Esophagus muscularis mucosa (tissue), 4 donors: ENCODE results near the gene C6orf118. TPM values are rescaled to one million over a fixed set of nuclear protein-coding genes. Genes with fewer than 3 reads are reported as not detected.

Source experiments
- DNase-seq: peaks from one replicate; pipeline ENCODE4 v3.0.0-alpha.2; 2017; ENCODE audit errors: extremely low spot score
- H3K27ac ChIP-seq, 4 donors: fragments of 200-600 bp; sonication (generic); replicated peaks in 1 of 4; 1 replicate in 3 of 4; 2 replicates in 1 of 4; pipeline ENCODE4 v1.5.1; 2016 to 2019; ENCODE audit warnings: mild to moderate bottlenecking in 1 of 4
- H3K27me3 ChIP-seq, 4 donors: fragments of 200-600 bp; sonication (generic); one replicate each; pipeline versions ENCODE4 v1.5.1 to v1.6.0; 2016 to 2019
- H3K36me3 ChIP-seq, 4 donors: fragments of 200-600 bp; sonication (generic); one replicate each; pipeline ENCODE4 v1.5.1; 2016 to 2019
- H3K4me1 ChIP-seq, 4 donors: fragments of 200-600 bp; sonication (generic); one replicate each; pipeline ENCODE4 v1.5.1; 2016 to 2019
- H3K4me3 ChIP-seq, 4 donors: fragments of 200-600 bp; sonication (generic); 1 replicate in 2 of 4; 2 replicates in 2 of 4; pipeline ENCODE4 v1.5.1; 2016 to 2019; ENCODE audit warnings: mild to moderate bottlenecking in 4 of 4, moderate library complexity in 1 of 4
- H3K9me3 ChIP-seq, 4 donors: fragments of 200-600 bp; sonication (generic); 1 replicate in 3 of 4; 2 replicates in 1 of 4; pipeline ENCODE4 v1.5.1; 2016 to 2019
- EP300 ChIP-seq: sonication (generic); formaldehyde crosslinking; IDR thresholded peaks from one replicate; pipeline ENCODE4 v1.6.1; 2017; ENCODE audit warnings: antibody characterized with exemption
- POLR2A ChIP-seq: fragments of 450-650 bp; IDR thresholded peaks from one replicate; pipeline ENCODE4 v1.6.1; 2017; ENCODE audit warnings: antibody characterized with exemption, moderate library complexity, mild to moderate bottlenecking, low read depth
- POLR2AphosphoS5 ChIP-seq, 2 donors: sonication (generic); formaldehyde crosslinking; IDR thresholded peaks; one replicate each; pipeline ENCODE4 v1.6.1; 2017; ENCODE audit warnings: antibody characterized with exemption in 2 of 2
- WGBS: methylation state at CpG from one replicate; pipeline ENCODE4 v1.1.5; 2018; 5-methylcytosine and 5-hydroxymethylcytosine counted together
- intact Hi-C: fragments of 100-400 bp; cut with DNase I; formaldehyde crosslinking; loops from one replicate; pipeline ENCODE4 v1.15.1; 2023
- total RNA-seq, 4 donors: library from RNA; depleted of rRNA; stranded (reverse); fragments of >200 nt; gene quantifications; one replicate each; pipeline versions ENCODE4 v1.1.0 to v1.2.1, GENCODE V29; 2016
- TF ChIP-seq, protein P1 (sequence below), 3 experiments: fragments of 200-600 bp in 2 of 3; fragments of 450-650 bp in 1 of 3; sonication (generic) in 2 of 3; IDR thresholded peaks; one replicate each; pipeline ENCODE4 v1.5.1; 2017 to 2019; ENCODE audit warnings: antibody characterized with exemption in 3 of 3, mild to moderate bottlenecking in 2 of 3, moderate library complexity in 1 of 3

The C6orf118 gene
- total RNA-seq, 4 donors from 2014 or later, result 0.42 TPM; not detected in 3

DNA sequence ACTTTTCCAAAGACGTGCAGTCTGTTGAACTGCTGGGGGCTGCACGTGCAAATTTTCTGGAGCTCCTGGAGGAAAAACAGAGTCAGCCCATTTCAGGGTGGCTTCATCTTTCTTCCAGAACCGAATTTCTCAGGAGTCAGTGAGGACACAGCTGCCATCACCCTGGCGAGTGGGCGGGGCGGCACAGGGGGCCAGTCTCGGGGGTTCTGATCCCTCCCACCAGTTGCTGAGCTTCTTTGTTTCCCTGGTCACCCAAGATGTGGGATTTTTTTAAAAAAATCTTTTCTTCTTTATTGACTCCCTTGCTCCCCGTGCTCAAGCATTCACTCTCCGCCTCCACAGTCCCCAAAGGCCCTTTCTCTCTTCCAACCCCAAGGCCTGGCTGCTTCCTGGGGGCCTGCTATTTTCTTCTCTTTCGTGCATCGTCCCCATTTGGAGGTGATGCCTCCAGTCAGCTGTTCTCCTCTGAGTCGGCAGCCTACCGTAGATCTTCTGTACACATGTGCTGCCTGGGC, 8.9 kb downstream of the C6orf118 start:
- intact Hi-C loops, result no loop called here
- H3K27ac ChIP-seq, result no peak overlapping the region
- H3K9me3 ChIP-seq, result no peaks in the 10 kb centered on the region
- H3K4me1 ChIP-seq, result no peaks in the 10 kb centered on the region
- no peaks in the 10 kb centered on the region for H3K27me3 ChIP-seq
- no peaks in the 10 kb centered on the region for H3K36me3 ChIP-seq
- DNase-seq, result no peak
- H3K4me3 ChIP-seq, result no peak overlapping the region
- 80% methylated on average over 13 of the region's 13 CpGs for WGBS
- TF ChIP-seq POLR2AphosphoS5 (IDR thresholded peaks at IDR 0.05) (no peak), EP300 (no peak), POLR2A (no peak)

DNA sequence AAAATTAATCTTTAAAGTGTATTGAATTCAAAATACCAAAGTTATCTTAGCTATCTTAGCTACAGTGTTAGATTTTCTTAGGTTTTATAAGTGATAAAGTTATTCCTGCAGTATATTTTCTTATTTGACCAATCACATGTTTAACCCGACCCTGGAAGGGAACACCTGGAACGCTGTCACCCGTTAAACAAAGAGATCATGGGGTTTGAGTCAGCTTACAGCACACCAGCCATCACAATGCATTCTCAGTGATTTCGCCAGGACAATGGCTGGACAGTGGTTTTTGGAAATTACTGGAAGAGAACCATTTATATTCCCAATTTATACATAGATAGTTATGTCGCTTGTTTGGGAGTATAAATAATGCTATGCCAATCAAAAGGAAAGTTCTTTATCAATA, 10.5 kb downstream of the C6orf118 start:
- H3K27me3 ChIP-seq, result no peaks in the 10 kb centered on the region
- no peak overlapping the region for H3K4me3 ChIP-seq
- TF ChIP-seq POLR2A (no peak), POLR2AphosphoS5 (IDR thresholded peaks at IDR 0.05) (no peak), EP300 (no peak)
- TF ChIP-seq, protein P1, sequence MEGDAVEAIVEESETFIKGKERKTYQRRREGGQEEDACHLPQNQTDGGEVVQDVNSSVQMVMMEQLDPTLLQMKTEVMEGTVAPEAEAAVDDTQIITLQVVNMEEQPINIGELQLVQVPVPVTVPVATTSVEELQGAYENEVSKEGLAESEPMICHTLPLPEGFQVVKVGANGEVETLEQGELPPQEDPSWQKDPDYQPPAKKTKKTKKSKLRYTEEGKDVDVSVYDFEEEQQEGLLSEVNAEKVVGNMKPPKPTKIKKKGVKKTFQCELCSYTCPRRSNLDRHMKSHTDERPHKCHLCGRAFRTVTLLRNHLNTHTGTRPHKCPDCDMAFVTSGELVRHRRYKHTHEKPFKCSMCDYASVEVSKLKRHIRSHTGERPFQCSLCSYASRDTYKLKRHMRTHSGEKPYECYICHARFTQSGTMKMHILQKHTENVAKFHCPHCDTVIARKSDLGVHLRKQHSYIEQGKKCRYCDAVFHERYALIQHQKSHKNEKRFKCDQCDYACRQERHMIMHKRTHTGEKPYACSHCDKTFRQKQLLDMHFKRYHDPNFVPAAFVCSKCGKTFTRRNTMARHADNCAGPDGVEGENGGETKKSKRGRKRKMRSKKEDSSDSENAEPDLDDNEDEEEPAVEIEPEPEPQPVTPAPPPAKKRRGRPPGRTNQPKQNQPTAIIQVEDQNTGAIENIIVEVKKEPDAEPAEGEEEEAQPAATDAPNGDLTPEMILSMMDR (IDR thresholded peaks at IDR 0.05), result no peak
- intact Hi-C loops, result no loop called here
- no peak overlapping the region for H3K27ac ChIP-seq
- no peaks in the 10 kb centered on the region for H3K9me3 ChIP-seq
- H3K4me1 ChIP-seq, result no peaks in the 10 kb centered on the region
- no peaks in the 10 kb centered on the region for H3K36me3 ChIP-seq
- 82% methylated on average over 5 of the region's 5 CpGs for WGBS
- DNase-seq, result no peak

DNA sequence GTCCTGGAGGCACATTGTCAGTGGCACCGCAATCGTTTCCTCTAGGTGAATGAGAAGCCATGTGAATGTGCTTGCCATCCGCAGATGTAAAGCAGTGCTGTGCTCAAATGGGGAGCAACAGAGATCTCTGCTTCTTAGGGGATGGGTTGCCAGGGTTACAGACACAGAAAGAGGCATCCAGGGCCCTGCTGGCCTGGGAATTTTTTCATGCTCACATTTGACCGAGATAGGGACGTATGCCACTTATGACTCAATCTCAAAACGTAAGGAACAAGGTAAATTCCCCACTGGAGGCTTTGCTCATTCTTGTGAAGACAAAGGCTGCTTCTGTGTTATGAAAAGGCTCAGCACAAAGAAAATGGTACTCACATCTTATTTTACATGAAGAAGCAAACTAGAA, 11.0 kb downstream of the C6orf118 start:
- Histone ChIP-seq H3K4me3 (no peak overlapping the region), H3K27me3 (no peaks in the 10 kb centered on the region), H3K36me3 (no peaks in the 10 kb centered on the region), H3K9me3 (no peaks in the 10 kb centered on the region), H3K4me1 (no peaks in the 10 kb centered on the region), H3K27ac (no peak overlapping the region)
- intact Hi-C loops, result no loop called here
- 88% methylated on average over 6 of the region's 6 CpGs for WGBS
- TF ChIP-seq, protein P1 (IDR thresholded peaks at IDR 0.05), result no peak
- DNase-seq, result no peak

DNA sequence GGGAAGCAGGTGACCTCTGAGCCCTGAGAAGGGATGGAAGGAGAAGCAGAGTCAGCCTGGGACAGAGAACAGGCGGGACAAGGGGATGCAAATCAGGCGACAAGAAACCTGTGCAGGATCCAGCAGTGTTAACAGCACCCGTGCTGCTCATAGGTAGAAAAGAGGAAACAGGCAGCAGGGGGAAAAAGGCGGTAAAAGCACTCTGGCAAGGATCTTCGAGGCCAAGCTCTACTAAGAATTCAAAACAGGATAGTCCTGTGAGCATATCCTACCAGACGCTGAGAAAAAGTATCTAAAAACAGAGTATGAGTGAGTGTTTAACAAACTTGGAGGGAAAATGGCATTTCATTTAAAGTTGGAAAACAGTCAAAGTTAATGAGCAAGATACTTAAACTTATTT, 16.7 kb downstream of the C6orf118 start:
- Histone ChIP-seq H3K9me3 (no peaks in the 10 kb centered on the region), H3K4me1 (no peaks in the 10 kb centered on the region), H3K27ac (no peak overlapping the region), H3K36me3 (no peaks in the 10 kb centered on the region), H3K27me3 (no peaks in the 10 kb centered on the region), H3K4me3 (no peak overlapping the region)
- DNase-seq, result no peak
- intact Hi-C loops, result no loop called here
- 86% methylated on average over 6 of the region's 6 CpGs for WGBS
- TF ChIP-seq POLR2A (no peak), EP300 (no peak), POLR2AphosphoS5 (IDR thresholded peaks at IDR 0.05) (no peak)
- TF ChIP-seq, protein P1 (IDR thresholded peaks at IDR 0.05), result no peak

DNA sequence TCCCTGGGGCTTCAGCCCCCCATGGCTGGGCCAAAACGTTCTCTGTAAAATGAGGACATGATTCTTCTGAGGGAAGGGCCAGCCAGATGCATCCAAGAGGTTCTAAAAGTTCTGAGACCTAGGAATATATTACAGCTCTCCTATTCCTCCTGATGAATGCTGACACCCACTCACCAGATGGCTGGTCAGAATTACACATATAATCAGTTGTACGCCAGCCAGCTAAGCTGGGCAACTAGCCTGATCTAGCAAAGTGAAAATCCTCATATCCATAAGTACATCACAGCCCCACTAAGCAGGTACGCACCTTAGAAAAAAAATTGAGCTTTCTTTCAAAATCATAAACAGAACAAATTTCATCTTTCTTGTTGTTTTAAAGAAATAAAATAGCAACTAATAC, 34.8 kb downstream of the C6orf118 start:
- 68% methylated on average over 3 of the region's 3 CpGs for WGBS
- intact Hi-C loops, result no loop called here

DNA sequence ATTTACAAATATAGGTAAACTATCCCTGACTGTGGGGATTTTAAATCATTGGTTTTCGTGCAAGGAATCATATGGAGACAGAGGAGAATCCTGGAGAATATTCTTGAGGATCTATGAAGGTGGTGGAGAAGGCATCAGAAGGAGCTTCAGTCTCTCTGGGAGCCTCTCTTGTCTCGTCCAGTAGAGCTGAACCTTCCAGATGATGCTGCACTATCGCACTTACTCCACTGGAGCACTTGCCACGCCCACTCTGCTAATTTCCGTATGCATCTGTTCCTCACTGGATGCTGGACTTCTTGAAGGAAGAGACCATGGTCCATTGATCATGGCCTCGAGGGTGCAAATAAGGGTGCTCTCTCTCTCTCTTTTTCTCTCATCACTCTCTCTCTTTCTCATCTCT, 36.8 kb downstream of the C6orf118 start:
- Histone ChIP-seq H3K9me3 (no peaks in the 10 kb centered on the region), H3K27me3 (no peaks in the 10 kb centered on the region), H3K4me3 (no peak overlapping the region), H3K36me3 (no peaks in the 10 kb centered on the region), H3K27ac (no peak overlapping the region), H3K4me1 (no peaks in the 10 kb centered on the region)
- WGBS, result 88% methylated on average over 6 of the region's 6 CpGs
- no peak for TF ChIP-seq EP300
- TF ChIP-seq, protein P1 (IDR thresholded peaks at IDR 0.05), result no peak
- TF ChIP-seq POLR2A, result no peak
- no peak for TF ChIP-seq POLR2AphosphoS5 (IDR thresholded peaks at IDR 0.05)
- intact Hi-C loops, result no loop called here
- DNase-seq, result no peak

More for the DNA sequence above, 34.8 kb downstream of the C6orf118 start:
- H3K4me1 ChIP-seq, result no peaks in the 10 kb centered on the region
- no peak overlapping the region for H3K4me3 ChIP-seq
- H3K9me3 ChIP-seq, result no peaks in the 10 kb centered on the region
- DNase-seq, result no peak
- H3K27me3 ChIP-seq, result no peaks in the 10 kb centered on the region
- H3K27ac ChIP-seq, result no peak overlapping the region
- H3K36me3 ChIP-seq, result no peaks in the 10 kb centered on the region
- TF ChIP-seq POLR2A (no peak), EP300 (no peak)
